SU-DHL-6 (cell line): ENCODE results near the gene LIPA.

ENCODE experiments used
- EZH2phosphoT487 ChIP-seq: fragments of 200-600 bp; sonication (generic), shearing (Covaris generic); conservative IDR thresholded peaks from 2 replicates; pipeline ENCODE4 v1.6.1; 2018; ENCODE audit warnings: mild to moderate bottlenecking, antibody characterized with exemption, low read length, moderate library complexity, mixed read lengths
- TF ChIP-seq, protein P1 (sequence below): fragments of 200-600 bp; sonication (generic); IDR thresholded peaks from one replicate; pipeline ENCODE4 v1.5.1; 2017; ENCODE audit warnings: antibody characterized with exemption, mild to moderate bottlenecking, low read length, moderate library complexity; ENCODE audit not compliant: insufficient read depth, poor library complexity, severe bottlenecking

DNA sequence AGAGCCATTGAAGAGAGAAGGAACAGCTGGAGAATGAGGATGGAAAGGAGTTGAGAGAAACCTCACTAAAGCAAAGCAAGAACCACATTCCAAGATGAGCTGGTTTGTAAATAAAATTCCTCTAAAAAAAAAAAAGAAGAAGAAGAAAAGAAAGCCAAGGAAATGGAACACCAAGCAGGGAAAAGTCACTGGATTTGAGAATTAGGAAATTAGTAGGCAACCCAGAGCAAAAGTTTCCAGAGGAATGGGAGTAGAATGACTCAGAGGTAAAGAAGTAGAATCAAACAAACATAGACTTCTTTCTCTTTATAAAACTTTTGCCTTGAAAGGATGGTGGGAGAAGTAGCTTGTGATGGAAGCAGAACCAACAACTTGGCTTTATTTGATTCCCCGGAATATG lies 48.3 kb downstream of the LIPA start:
- TF ChIP-seq, protein P1, sequence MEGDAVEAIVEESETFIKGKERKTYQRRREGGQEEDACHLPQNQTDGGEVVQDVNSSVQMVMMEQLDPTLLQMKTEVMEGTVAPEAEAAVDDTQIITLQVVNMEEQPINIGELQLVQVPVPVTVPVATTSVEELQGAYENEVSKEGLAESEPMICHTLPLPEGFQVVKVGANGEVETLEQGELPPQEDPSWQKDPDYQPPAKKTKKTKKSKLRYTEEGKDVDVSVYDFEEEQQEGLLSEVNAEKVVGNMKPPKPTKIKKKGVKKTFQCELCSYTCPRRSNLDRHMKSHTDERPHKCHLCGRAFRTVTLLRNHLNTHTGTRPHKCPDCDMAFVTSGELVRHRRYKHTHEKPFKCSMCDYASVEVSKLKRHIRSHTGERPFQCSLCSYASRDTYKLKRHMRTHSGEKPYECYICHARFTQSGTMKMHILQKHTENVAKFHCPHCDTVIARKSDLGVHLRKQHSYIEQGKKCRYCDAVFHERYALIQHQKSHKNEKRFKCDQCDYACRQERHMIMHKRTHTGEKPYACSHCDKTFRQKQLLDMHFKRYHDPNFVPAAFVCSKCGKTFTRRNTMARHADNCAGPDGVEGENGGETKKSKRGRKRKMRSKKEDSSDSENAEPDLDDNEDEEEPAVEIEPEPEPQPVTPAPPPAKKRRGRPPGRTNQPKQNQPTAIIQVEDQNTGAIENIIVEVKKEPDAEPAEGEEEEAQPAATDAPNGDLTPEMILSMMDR = no peak
- TF ChIP-seq EZH2phosphoT487 = no peak
